Spleen (tissue), 7 donors: ENCODE results near the gene ESD.

ENCODE experiments used
- POLR2AphosphoS5 ChIP-seq, 3 donors: sonication (generic); formaldehyde crosslinking; IDR thresholded peaks; one replicate each; pipeline ENCODE4 v1.5.1; 2017; ENCODE audit warnings: antibody characterized with exemption in 3 of 3
- TF ChIP-seq, protein P1 (sequence below), 11 experiments: fragments of 200-600 bp in 7 of 11; fragments of 450-650 bp in 4 of 11; sonication (generic) in 4 of 11; IDR thresholded peaks in 8 of 11; conservative IDR thresholded peaks in 3 of 11; 1 replicate in 7 of 11; 2 replicates in 4 of 11; pipeline versions ENCODE4 v1.4.0 to v1.8.0; 2016 to 2021; ENCODE audit warnings: antibody characterized with exemption in 11 of 11, inconsistent platforms in 4 of 11, mild to moderate bottlenecking in 1 of 11
- donor health status: DM: no; HTN: no; CAD: no; lungs with moderate emphysema.
- donor health status: DM: no; HTN: no; CAD: no.
- donor health status: DM: no; HTN: no; CAD: no.

DNA sequence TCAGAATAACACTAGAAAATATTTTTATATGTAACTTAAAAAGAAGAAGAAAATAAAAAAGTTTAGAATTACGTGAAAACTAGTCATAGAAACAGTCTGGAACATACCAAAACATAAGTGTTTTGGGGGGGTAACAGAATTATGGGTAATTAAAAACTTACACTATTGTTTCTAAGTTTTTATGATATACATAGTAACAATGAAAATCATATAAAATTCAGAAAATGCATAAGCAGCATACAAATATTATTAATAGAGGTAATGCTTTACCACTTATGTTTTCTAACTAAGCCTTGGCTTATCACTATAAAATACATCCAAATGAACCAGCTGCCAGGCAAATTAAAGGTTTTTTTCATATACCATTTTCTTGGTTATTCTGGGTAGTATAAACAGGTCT, 14.9 kb downstream of the ESD start:
- TF ChIP-seq POLR2AphosphoS5 (IDR thresholded peaks at IDR 0.05), result no peak
- TF ChIP-seq, protein P1, sequence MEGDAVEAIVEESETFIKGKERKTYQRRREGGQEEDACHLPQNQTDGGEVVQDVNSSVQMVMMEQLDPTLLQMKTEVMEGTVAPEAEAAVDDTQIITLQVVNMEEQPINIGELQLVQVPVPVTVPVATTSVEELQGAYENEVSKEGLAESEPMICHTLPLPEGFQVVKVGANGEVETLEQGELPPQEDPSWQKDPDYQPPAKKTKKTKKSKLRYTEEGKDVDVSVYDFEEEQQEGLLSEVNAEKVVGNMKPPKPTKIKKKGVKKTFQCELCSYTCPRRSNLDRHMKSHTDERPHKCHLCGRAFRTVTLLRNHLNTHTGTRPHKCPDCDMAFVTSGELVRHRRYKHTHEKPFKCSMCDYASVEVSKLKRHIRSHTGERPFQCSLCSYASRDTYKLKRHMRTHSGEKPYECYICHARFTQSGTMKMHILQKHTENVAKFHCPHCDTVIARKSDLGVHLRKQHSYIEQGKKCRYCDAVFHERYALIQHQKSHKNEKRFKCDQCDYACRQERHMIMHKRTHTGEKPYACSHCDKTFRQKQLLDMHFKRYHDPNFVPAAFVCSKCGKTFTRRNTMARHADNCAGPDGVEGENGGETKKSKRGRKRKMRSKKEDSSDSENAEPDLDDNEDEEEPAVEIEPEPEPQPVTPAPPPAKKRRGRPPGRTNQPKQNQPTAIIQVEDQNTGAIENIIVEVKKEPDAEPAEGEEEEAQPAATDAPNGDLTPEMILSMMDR (IDR thresholded peaks at IDR 0.05 in 8 of 11, conservative IDR thresholded peaks at IDR 0.05 in 3 of 11), result no peak
